SK-N-SH (cell line): Measurements from ENCODE around the gene MLX. TPM values are rescaled to one million over a fixed set of nuclear protein-coding genes. Genes with fewer than 3 reads are reported as not detected.

Source experiments
- CTCF ChIA-PET: fragments of 300-600, 350-600 bp; formaldehyde crosslinking; extraction: SDS; loops from one replicate; lab custom pipeline; 2021; lab: Yijun Ruan, JAX
- POLR2A ChIA-PET: fragments of 350-600 bp; sonication (Branson Sonifier 250); formaldehyde crosslinking; extraction: SDS; loops from one replicate; lab custom pipeline; 2020; ENCODE audit warnings: antibody characterized with exemption, inconsistent platforms; lab: Yijun Ruan, JAX
- DNase-seq: peaks from one replicate; pipeline ENCODE4 v3.0.0; 2012
- H2AFZ ChIP-seq: fragments of 200-600 bp; sonication (generic); 2 replicates; pipeline ENCODE4 v1.8.1; 2016; ENCODE audit warnings: antibody characterized with exemption, mild to moderate bottlenecking, low read depth
- H3F3A ChIP-seq: fragments of 200-600 bp; sonication (generic); replicated peaks from 2 replicates; pipeline ENCODE3; 2016; ENCODE audit warnings: antibody characterized with exemption, mild to moderate bottlenecking; ENCODE audit not compliant: insufficient read depth
- H3K27ac ChIP-seq, 2 experiments: fragments of 200-500 bp in 1 of 2; fragments of 200-600 bp in 1 of 2; sonication (Bioruptor generic) in 1 of 2; sonication (generic), shearing (Covaris generic) in 1 of 2; 2 replicates each; pipeline versions ENCODE4 v1.5.1 to v1.6.1; 2014 to 2016; ENCODE audit warnings: low read depth in 2 of 2, inconsistent platforms in 1 of 2, low read length in 1 of 2, mild to moderate bottlenecking in 1 of 2, mixed read lengths in 1 of 2
- H3K27me3 ChIP-seq: fragments of 200-600 bp; sonication (generic), shearing (Covaris generic); 2 replicates; pipeline ENCODE4 v1.6.1; 2016; ENCODE audit warnings: mixed run types; ENCODE audit not compliant: insufficient read depth
- H3K36me3 ChIP-seq, 2 experiments: fragments of 200-500 bp in 1 of 2; fragments of 200-600 bp in 1 of 2; sonication (Bioruptor generic) in 1 of 2; sonication (generic) in 1 of 2; replicated peaks in 1 of 2; 2 replicates each; pipeline versions ENCODE3 to v1.5.1; 2014 to 2016; ENCODE audit warnings: low read length in 1 of 2, mild to moderate bottlenecking in 1 of 2; ENCODE audit not compliant: insufficient read depth in 2 of 2, control insufficient read depth in 1 of 2
- H3K4me1 ChIP-seq, 2 experiments: fragments of 200-500 bp in 1 of 2; fragments of 200-600 bp in 1 of 2; sonication (Bioruptor generic) in 1 of 2; sonication (generic), shearing (Covaris generic) in 1 of 2; 2 replicates each; pipeline versions ENCODE4 v1.5.1 to v1.6.1; 2014 to 2016; ENCODE audit warnings: low read depth in 1 of 2, low read length in 1 of 2, mixed run types in 1 of 2; ENCODE audit not compliant: insufficient read depth in 2 of 2, control insufficient read depth in 1 of 2
- H3K4me2 ChIP-seq: fragments of 200-600 bp; sonication (generic), shearing (Covaris generic); 2 replicates; pipeline ENCODE4 v1.6.1; 2017; ENCODE audit warnings: mixed run types
- H3K4me3 ChIP-seq, 2 experiments: fragments of 200-500 bp in 1 of 2; fragments of 200-600 bp in 1 of 2; sonication (Bioruptor generic) in 1 of 2; sonication (generic), shearing (Covaris generic) in 1 of 2; 2 replicates each; pipeline versions ENCODE4 v1.5.1 to v1.8.1; 2014 to 2016; ENCODE audit warnings: low read depth in 2 of 2, inconsistent platforms in 1 of 2, low read length in 1 of 2, mild to moderate bottlenecking in 1 of 2, mixed read lengths in 1 of 2, moderate library complexity in 1 of 2
- H3K79me2 ChIP-seq: fragments of 200-600 bp; sonication (generic); 2 replicates; pipeline ENCODE4 v1.8.1; 2017; ENCODE audit warnings: mild to moderate bottlenecking; ENCODE audit not compliant: insufficient read depth
- H3K9ac ChIP-seq: fragments of 200-600 bp; sonication (generic); 2 replicates; pipeline ENCODE4 v1.6.1; 2017; ENCODE audit warnings: mixed run types
- H3K9me2 ChIP-seq: fragments of 200-600 bp; sonication (generic); 2 replicates; pipeline ENCODE4 v1.6.1; 2017; ENCODE audit warnings: mixed run types
- H3K9me3 ChIP-seq: fragments of 200-600 bp; sonication (generic); 2 replicates; pipeline ENCODE4 v1.6.1; 2017; ENCODE audit warnings: mixed run types, mild to moderate bottlenecking, moderate library complexity
- H4K20me1 ChIP-seq: fragments of 200-600 bp; sonication (generic); 2 replicates; pipeline ENCODE4 v1.6.1; 2017; ENCODE audit warnings: mild to moderate bottlenecking, mixed run types; ENCODE audit not compliant: insufficient read depth
- ELF1 ChIP-seq: IDR thresholded peaks from 2 replicates; pipeline ENCODE4 v1.4.0; 2012
- EP300 ChIP-seq, 2 experiments: IDR thresholded peaks; 2 replicates each; pipeline versions ENCODE4 v1.4.0 to v1.6.1; 2012; ENCODE audit warnings: borderline replicate concordance in 1 of 2, low read depth in 1 of 2, low read length in 1 of 2
- FOXJ3 ChIP-seq: sonication (generic); formaldehyde crosslinking; IDR thresholded peaks from 2 replicates; pipeline ENCODE4 v1.5.1; 2020; ENCODE audit warnings: mild to moderate bottlenecking, missing genetic modification reagents
- FOXM1 ChIP-seq: IDR thresholded peaks from 2 replicates; pipeline ENCODE4 v1.4.0; 2012; ENCODE audit warnings: low read depth, mild to moderate bottlenecking
- GABPA ChIP-seq: IDR thresholded peaks from 2 replicates; pipeline ENCODE4 v1.4.0; 2012; ENCODE audit warnings: low read depth, mild to moderate bottlenecking
- IRF3 ChIP-seq: fragments of 150-350 bp; IDR thresholded peaks from 2 replicates; pipeline ENCODE4 v1.6.1; 2016; ENCODE audit warnings: mild to moderate bottlenecking, low read depth, low read length
- MAX ChIP-seq: IDR thresholded peaks from 2 replicates; pipeline ENCODE4 v1.4.0; 2012; ENCODE audit warnings: low read depth
- PBX3 ChIP-seq: IDR thresholded peaks from 2 replicates; pipeline ENCODE4; 2012
- POLR2AphosphoS5 ChIP-seq: IDR thresholded peaks from 2 replicates; pipeline ENCODE4 v1.6.1; 2012; ENCODE audit warnings: low read depth, low read length
- REST ChIP-seq: IDR thresholded peaks from 2 replicates; pipeline ENCODE4 v1.6.1; 2012; ENCODE audit warnings: mild to moderate bottlenecking, low read depth, low read length, moderate library complexity
- TCF12 ChIP-seq: IDR thresholded peaks from 2 replicates; pipeline ENCODE4 v1.4.0; 2012
- TEAD4 ChIP-seq: IDR thresholded peaks from 2 replicates; pipeline ENCODE4 v1.4.0; 2012; ENCODE audit warnings: mild to moderate bottlenecking, borderline replicate concordance; ENCODE audit not compliant: insufficient read depth
- YY1 ChIP-seq: IDR thresholded peaks from 2 replicates; pipeline ENCODE4 v1.4.0; 2012; ENCODE audit warnings: low read depth, mild to moderate bottlenecking
- WGBS: methylation state at CpG from one replicate; pipeline ENCODE4 v1.1.6; 2017; ENCODE audit warnings: low lambda C conversion rate; 5-methylcytosine and 5-hydroxymethylcytosine counted together
- polyA plus RNA-seq, 3 experiments: library from polyadenylated mRNA; depleted of rRNA; stranded (reverse); fragments of >200 nt; gene quantifications; 2 replicates each; pipeline ENCODE4 v1.2.3, GENCODE V29; 2012
- TF ChIP-seq, protein P1 (sequence below): fragments of 200-600 bp; sonication (generic); IDR thresholded peaks from 2 replicates; pipeline ENCODE4 v1.6.1; 2017; ENCODE audit warnings: antibody characterized with exemption, mild to moderate bottlenecking, moderate library complexity

MLX gene
- polyA plus RNA-seq, 1 of the 3 experiments (the other 2 are of a cell fraction), result 44.5 TPM

DNA sequence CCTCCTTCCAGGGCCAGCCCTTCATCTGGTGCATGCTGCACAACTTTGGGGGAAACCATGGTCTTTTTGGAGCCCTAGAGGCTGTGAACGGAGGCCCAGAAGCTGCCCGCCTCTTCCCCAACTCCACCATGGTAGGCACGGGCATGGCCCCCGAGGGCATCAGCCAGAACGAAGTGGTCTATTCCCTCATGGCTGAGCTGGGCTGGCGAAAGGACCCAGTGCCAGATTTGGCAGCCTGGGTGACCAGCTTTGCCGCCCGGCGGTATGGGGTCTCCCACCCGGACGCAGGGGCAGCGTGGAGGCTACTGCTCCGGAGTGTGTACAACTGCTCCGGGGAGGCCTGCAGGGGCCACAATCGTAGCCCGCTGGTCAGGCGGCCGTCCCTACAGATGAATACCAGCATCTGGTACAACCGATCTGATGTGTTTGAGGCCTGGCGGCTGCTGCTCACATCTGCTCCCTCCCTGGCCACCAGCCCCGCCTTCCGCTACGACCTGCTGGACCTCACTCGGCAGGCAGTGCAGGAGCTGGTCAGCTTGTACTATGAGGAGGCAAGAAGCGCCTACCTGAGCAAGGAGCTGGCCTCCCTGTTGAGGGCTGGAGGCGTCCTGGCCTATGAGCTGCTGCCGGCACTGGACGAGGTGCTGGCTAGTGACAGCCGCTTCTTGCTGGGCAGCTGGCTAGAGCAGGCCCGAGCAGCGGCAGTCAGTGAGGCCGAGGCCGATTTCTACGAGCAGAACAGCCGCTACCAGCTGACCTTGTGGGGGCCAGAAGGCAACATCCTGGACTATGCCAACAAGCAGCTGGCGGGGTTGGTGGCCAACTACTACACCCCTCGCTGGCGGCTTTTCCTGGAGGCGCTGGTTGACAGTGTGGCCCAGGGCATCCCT is 23.5 kb upstream of the MLX start (continued):
- TF ChIP-seq IRF3 (no peak), FOXJ3 (CRISPR knock-in tag) (no peak), TEAD4 (no peak), PBX3 (no peak), GABPA (no peak), ELF1 (no peak)
- TF ChIP-seq, all 33 proteins: peak for 0

GRCh38 chr17:42544874-42545283 is 22.0 kb upstream of the MLX start:
- POLR2A ChIA-PET, result no interaction called here
- Histone ChIP-seq H3K27ac (no peak overlapping the region), H3K4me2 (no peak overlapping the region), H3K9me2 (no peaks in the 10 kb centered on the region), H3K27me3 (no peaks in the 10 kb centered on the region), H3K36me3 (peaks cover 0 to 20% of the 10 kb centered on the region in 2 experiments), H3K9me3 (no peaks in the 10 kb centered on the region), H3F3A (peaks cover 7% of the 10 kb centered on the region), H3K79me2 (peaks cover 6% of the 10 kb centered on the region; the same call in 1 of the 2 replicates), H4K20me1 (no peaks in the 10 kb centered on the region), H3K9ac (no peak overlapping the region), H2AFZ (no peak overlapping the region), H3K4me1 (no peaks in the 10 kb centered on the region), H3K4me3 (no peak overlapping the region)
- CTCF ChIA-PET, result interaction anchor here (1.4 kb wide), 1 partner anchor 33 kb away, joined by 4 read pairs; the partner anchor contains the start of gene PSMC3IP
- TF ChIP-seq, protein P1, sequence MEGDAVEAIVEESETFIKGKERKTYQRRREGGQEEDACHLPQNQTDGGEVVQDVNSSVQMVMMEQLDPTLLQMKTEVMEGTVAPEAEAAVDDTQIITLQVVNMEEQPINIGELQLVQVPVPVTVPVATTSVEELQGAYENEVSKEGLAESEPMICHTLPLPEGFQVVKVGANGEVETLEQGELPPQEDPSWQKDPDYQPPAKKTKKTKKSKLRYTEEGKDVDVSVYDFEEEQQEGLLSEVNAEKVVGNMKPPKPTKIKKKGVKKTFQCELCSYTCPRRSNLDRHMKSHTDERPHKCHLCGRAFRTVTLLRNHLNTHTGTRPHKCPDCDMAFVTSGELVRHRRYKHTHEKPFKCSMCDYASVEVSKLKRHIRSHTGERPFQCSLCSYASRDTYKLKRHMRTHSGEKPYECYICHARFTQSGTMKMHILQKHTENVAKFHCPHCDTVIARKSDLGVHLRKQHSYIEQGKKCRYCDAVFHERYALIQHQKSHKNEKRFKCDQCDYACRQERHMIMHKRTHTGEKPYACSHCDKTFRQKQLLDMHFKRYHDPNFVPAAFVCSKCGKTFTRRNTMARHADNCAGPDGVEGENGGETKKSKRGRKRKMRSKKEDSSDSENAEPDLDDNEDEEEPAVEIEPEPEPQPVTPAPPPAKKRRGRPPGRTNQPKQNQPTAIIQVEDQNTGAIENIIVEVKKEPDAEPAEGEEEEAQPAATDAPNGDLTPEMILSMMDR, result no peak
- no peak for TF ChIP-seq POLR2AphosphoS5
- TF ChIP-seq REST, result no peak
- TF ChIP-seq ELF1, result no peak
- no peak for TF ChIP-seq IRF3
- TF ChIP-seq EP300 (IDR thresholded peaks at IDR 0.05; ENCODE audit: borderline replicate concordance in 1 of 2, low read depth in 1 of 2, low read length in 1 of 2), result no peak
- TF ChIP-seq FOXM1, result no peak
- TF ChIP-seq PBX3, result no peak
- no peak for TF ChIP-seq MAX
- no peak for TF ChIP-seq TCF12
- TF ChIP-seq YY1, result no peak
- WGBS, result 79% methylated on average over 8 of the region's 8 CpGs
- no peak for DNase-seq
